ENCODE data around the gene ADGRD1. TPM values are rescaled to one million over a fixed set of nuclear protein-coding genes. Genes with fewer than 3 reads are reported as not detected.

ADGRD1 gene
- total and polyA plus RNA-seq, 4 donors, result 2.1 to 97.6 (median 31.0) TPM

GRCh38 chr12:131041216-131041967, 87.7 kb downstream of the ADGRD1 start:
- no peaks in the 10 kb centered on the region for H3K27me3 ChIP-seq (ENCODE audit: control insufficient read depth in 1 of 2, insufficient read depth in 2 of 2, low read length in 1 of 2)
- WGBS, 2 donors, result 82 to 84% methylated on average over 20 of the region's 20 CpGs
- H3K36me3 ChIP-seq (ENCODE audit: control insufficient read depth in 1 of 2, insufficient read depth in 2 of 2, low read length in 1 of 2), result no peaks in the 10 kb centered on the region
- no peaks in the 10 kb centered on the region for H3K9me3 ChIP-seq (ENCODE audit: control insufficient read depth, low read length)
- H3K27ac ChIP-seq (ENCODE audit: low read depth in 1 of 2, low read length in 2 of 2), result no peak overlapping the region
- intact Hi-C loops (cut with DNase I), result no loop called here
- no peak overlapping the region for H3K4me3 ChIP-seq (ENCODE audit: low read length in 2 of 2)
- H3K4me1 ChIP-seq (ENCODE audit: control insufficient read depth in 1 of 2, insufficient read depth in 2 of 2, low read length in 2 of 2), result no peaks in the 10 kb centered on the region
- no peak for ATAC-seq (ENCODE audit: low FRiP score)
- DNase-seq, result peak in 1 of 2 donors; percentile 71

DNA sequence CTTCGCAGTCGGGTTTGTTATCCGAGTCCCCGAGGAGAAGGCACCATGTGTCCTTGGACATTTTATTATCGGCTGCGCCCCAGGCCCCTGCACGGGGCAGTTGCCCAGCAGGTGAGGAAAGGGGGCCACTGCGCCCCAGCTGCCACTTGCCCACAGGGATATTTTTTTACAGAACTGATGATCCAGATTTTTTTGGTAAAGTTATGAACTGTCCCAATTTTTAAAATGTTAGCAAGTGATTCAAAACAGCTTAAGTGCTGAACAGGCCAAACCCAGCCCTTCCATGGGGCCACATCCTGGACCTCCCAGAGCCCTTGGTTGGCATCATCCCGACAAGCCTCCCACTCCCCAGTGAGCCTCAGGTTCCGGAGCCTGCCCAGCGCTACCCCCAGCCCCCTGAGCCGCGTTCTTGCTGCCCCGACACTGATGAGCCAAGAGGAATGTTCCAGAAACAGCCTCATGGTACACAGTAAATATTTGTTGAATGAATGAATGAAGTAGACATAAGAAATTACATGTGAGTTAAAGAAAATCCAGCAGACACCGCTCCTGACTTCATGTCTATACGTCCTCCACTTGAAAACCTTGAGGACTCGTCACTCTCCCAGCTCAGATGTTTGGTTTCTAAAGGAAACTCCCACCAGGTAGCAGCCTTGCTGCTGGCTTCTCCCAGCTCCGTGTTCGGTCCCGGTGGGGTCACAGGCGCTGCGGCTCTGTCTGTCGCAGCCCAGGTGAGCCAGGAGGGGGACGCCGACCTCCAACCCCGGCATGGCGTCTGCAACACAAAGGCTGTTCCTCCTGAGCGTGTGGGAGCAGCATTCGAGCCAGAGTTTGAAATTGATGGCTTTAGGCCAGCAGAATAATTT, 88.5 kb downstream of the ADGRD1 start:
- H3K27ac ChIP-seq (ENCODE audit: low read depth in 1 of 2, low read length in 2 of 2), result no peak overlapping the region
- no peak for ATAC-seq (ENCODE audit: low FRiP score)

DNA sequence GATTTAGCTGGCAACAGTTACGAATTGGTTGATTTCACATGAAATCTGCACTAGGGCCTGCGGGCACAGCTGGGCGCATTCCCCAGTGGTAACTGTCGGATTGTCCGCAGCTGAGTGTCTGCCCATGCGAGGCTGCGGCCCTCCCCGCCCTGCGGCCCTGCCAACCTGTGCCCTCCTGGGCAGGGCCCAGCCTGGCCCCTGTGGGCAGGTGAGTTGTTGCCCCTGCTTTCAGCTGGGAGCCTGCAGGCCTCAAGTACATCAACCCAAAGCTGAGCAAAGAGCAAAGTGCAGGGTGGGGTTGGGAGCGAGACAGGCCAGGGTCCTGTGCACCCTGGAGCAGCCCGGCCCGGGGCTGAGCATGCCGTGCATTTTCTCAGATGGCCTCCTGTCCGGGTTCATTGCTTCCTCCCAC, 89.1 kb downstream of the ADGRD1 start:
- DNase-seq, result peak in 1 of 2 donors; percentile 69
- no peak for ATAC-seq (ENCODE audit: low FRiP score)
- Histone ChIP-seq H3K4me1 (ENCODE audit: control insufficient read depth in 1 of 2, insufficient read depth in 2 of 2, low read length in 2 of 2) (no peaks in the 10 kb centered on the region), H3K9me3 (ENCODE audit: control insufficient read depth, low read length) (no peaks in the 10 kb centered on the region), H3K36me3 (ENCODE audit: control insufficient read depth in 1 of 2, insufficient read depth in 2 of 2, low read length in 1 of 2) (no peaks in the 10 kb centered on the region), H3K4me3 (ENCODE audit: low read length in 2 of 2) (no peak overlapping the region), H3K27me3 (ENCODE audit: control insufficient read depth in 1 of 2, insufficient read depth in 2 of 2, low read length in 1 of 2) (no peaks in the 10 kb centered on the region), H3K27ac (ENCODE audit: low read depth in 1 of 2, low read length in 2 of 2) (no peak overlapping the region)
- 86 to 89% methylated on average over 14 of the region's 14 CpGs for WGBS, 2 donors
- intact Hi-C loops (cut with DNase I), result no loop called here

More for the DNA sequence above, 88.5 kb downstream of the ADGRD1 start:
- H3K9me3 ChIP-seq (ENCODE audit: control insufficient read depth, low read length), result no peaks in the 10 kb centered on the region
- no peaks in the 10 kb centered on the region for H3K4me1 ChIP-seq (ENCODE audit: control insufficient read depth in 1 of 2, insufficient read depth in 2 of 2, low read length in 2 of 2)
- DNase-seq, result peak in 1 of 2 donors; percentile 69
- H3K27me3 ChIP-seq (ENCODE audit: control insufficient read depth in 1 of 2, insufficient read depth in 2 of 2, low read length in 1 of 2), result no peaks in the 10 kb centered on the region
- H3K36me3 ChIP-seq (ENCODE audit: control insufficient read depth in 1 of 2, insufficient read depth in 2 of 2, low read length in 1 of 2), result no peaks in the 10 kb centered on the region
- intact Hi-C loops (cut with DNase I), result no loop called here
- no peak overlapping the region for H3K4me3 ChIP-seq (ENCODE audit: low read length in 2 of 2)
- 72 to 79% methylated on average over 29 of the region's 29 CpGs for WGBS, 2 donors

GRCh38 chr12:131043401-131043871, 89.7 kb downstream of the ADGRD1 start:
- Histone ChIP-seq H3K4me3 (ENCODE audit: low read length in 2 of 2) (no peak overlapping the region), H3K27me3 (ENCODE audit: control insufficient read depth in 1 of 2, insufficient read depth in 2 of 2, low read length in 1 of 2) (no peaks in the 10 kb centered on the region), H3K36me3 (ENCODE audit: control insufficient read depth in 1 of 2, insufficient read depth in 2 of 2, low read length in 1 of 2) (no peaks in the 10 kb centered on the region), H3K27ac (ENCODE audit: low read depth in 1 of 2, low read length in 2 of 2) (no peak overlapping the region), H3K4me1 (ENCODE audit: control insufficient read depth in 1 of 2, insufficient read depth in 2 of 2, low read length in 2 of 2) (no peaks in the 10 kb centered on the region), H3K9me3 (ENCODE audit: control insufficient read depth, low read length) (no peaks in the 10 kb centered on the region)
- DNase-seq, result peak in 1 of 2 donors; percentile 61
- intact Hi-C loops (cut with DNase I), result no loop called here
- no peak for ATAC-seq (ENCODE audit: low FRiP score)
- 90 to 92% methylated on average over 21 of the region's 21 CpGs for WGBS, 2 donors

DNA sequence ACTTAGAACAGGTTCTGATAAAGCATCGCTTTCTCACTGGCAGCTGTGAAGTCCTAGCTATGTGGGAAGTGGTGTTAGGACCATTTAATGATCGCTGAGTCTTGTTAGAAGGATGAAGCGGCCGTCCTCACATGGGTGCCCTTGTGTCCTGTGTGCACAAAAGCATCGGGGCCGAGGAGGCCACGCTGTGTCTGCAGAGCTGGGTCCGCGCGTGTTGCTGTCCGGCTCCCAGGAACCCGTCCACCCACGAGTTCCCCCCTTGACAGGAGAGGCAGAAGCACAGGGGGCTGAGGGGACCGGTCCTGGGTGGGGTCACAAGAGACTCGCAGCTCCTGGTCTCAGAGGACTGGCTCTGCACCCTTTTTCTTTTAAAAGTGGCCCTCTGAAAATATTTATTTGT, 90.4 kb downstream of the ADGRD1 start:
- Histone ChIP-seq H3K4me1 (ENCODE audit: control insufficient read depth in 1 of 2, insufficient read depth in 2 of 2, low read length in 2 of 2) (no peaks in the 10 kb centered on the region), H3K4me3 (ENCODE audit: low read length in 2 of 2) (no peak overlapping the region), H3K36me3 (ENCODE audit: control insufficient read depth in 1 of 2, insufficient read depth in 2 of 2, low read length in 1 of 2) (no peaks in the 10 kb centered on the region), H3K27ac (ENCODE audit: low read depth in 1 of 2, low read length in 2 of 2) (no peak overlapping the region), H3K9me3 (ENCODE audit: control insufficient read depth, low read length) (no peaks in the 10 kb centered on the region), H3K27me3 (ENCODE audit: control insufficient read depth in 1 of 2, insufficient read depth in 2 of 2, low read length in 1 of 2) (no peaks in the 10 kb centered on the region)
- 87 to 90% methylated on average over 15 of the region's 15 CpGs for WGBS, 2 donors
- no peak for ATAC-seq (ENCODE audit: low FRiP score)
- intact Hi-C loops (cut with DNase I), result no loop called here
- peak in 1 of 2 donors; percentile 63 for DNase-seq

GRCh38 chr12:131044760-131045381, 91.2 kb downstream of the ADGRD1 start:
- H3K27ac ChIP-seq (ENCODE audit: low read depth in 1 of 2, low read length in 2 of 2), result no peak overlapping the region
- H3K4me3 ChIP-seq (ENCODE audit: low read length in 2 of 2), result no peak overlapping the region
- WGBS, 2 donors, result 92 to 96% methylated on average over 48 to 56 of the region's 56 CpGs
- DNase-seq, result peak in 1 of 2 donors; percentile 71
- no peaks in the 10 kb centered on the region for H3K27me3 ChIP-seq (ENCODE audit: control insufficient read depth in 1 of 2, insufficient read depth in 2 of 2, low read length in 1 of 2)
- H3K36me3 ChIP-seq (ENCODE audit: control insufficient read depth in 1 of 2, insufficient read depth in 2 of 2, low read length in 1 of 2), result no peaks in the 10 kb centered on the region
- ATAC-seq (ENCODE audit: low FRiP score), result no peak
- intact Hi-C loops (cut with DNase I), result no loop called here
- H3K9me3 ChIP-seq (ENCODE audit: control insufficient read depth, low read length), result no peaks in the 10 kb centered on the region
- H3K4me1 ChIP-seq (ENCODE audit: control insufficient read depth in 1 of 2, insufficient read depth in 2 of 2, low read length in 2 of 2), result no peaks in the 10 kb centered on the region

GRCh38 chr12:131045705-131046460, 92.2 kb downstream of the ADGRD1 start:
- peak in 1 of 2 donors; percentile 44 for DNase-seq
- WGBS, 2 donors, result 95 to 97% methylated on average over 13 of the region's 13 CpGs
- Histone ChIP-seq H3K27me3 (ENCODE audit: control insufficient read depth in 1 of 2, insufficient read depth in 2 of 2, low read length in 1 of 2) (no peaks in the 10 kb centered on the region), H3K27ac (ENCODE audit: low read depth in 1 of 2, low read length in 2 of 2) (no peak overlapping the region), H3K36me3 (ENCODE audit: control insufficient read depth in 1 of 2, insufficient read depth in 2 of 2, low read length in 1 of 2) (no peaks in the 10 kb centered on the region), H3K4me3 (ENCODE audit: low read length in 2 of 2) (no peak overlapping the region), H3K4me1 (ENCODE audit: control insufficient read depth in 1 of 2, insufficient read depth in 2 of 2, low read length in 2 of 2) (no peaks in the 10 kb centered on the region), H3K9me3 (ENCODE audit: control insufficient read depth, low read length) (no peaks in the 10 kb centered on the region)
- intact Hi-C loops (cut with DNase I), result no loop called here
- ATAC-seq (ENCODE audit: low FRiP score), result no peak

Measured in aorta (tissue), 5 donors.